K562 (cell line): ENCODE measurements around the gene ZNF8. TPM values are rescaled to one million over a fixed set of nuclear protein-coding genes. Genes with fewer than 3 reads are reported as not detected.

ENCODE experiments used
- CC2D1A ChIP-seq: fragments of 450-650 bp; IDR thresholded peaks from 2 replicates; pipeline ENCODE4 v1.6.1; 2017; ENCODE audit warnings: mild to moderate bottlenecking
- CREBBP ChIP-seq: IDR thresholded peaks from one replicate; pipeline ENCODE4 v1.6.1; 2012; ENCODE audit warnings: low read depth, mild to moderate bottlenecking, control low read depth, inconsistent platforms, low read length
- ETS1 ChIP-seq: conservative IDR thresholded peaks from 2 replicates; pipeline ENCODE4 v1.6.1; 2011; ENCODE audit warnings: low read depth, mild to moderate bottlenecking, low read length; ENCODE audit not compliant: control insufficient read depth
- HNRNPK ChIP-seq: fragments of 200-400 bp; formaldehyde crosslinking; IDR thresholded peaks from one replicate; pipeline ENCODE4 v1.6.1; 2018; ENCODE audit warnings: mild to moderate bottlenecking, low read depth, low read length; ENCODE audit not compliant: poor library complexity, severe bottlenecking
- MLX ChIP-seq, 2 experiments: fragments of 450-650 bp in 1 of 2; sonication (generic) in 1 of 2; formaldehyde crosslinking; conservative IDR thresholded peaks; 2 replicates each; pipeline versions ENCODE4 v1.4.0 to v1.8.1; 2020 to 2022; ENCODE audit warnings: mild to moderate bottlenecking in 1 of 2, missing genetic modification reagents in 1 of 2
- MTA2 ChIP-seq: fragments of 450-650 bp; IDR thresholded peaks from 2 replicates; pipeline ENCODE4 v1.6.1; 2016; ENCODE audit warnings: low read depth
- PHB ChIP-seq: fragments of 250-450 bp; sonication (Bioruptor Pico); IDR thresholded peaks from 2 replicates; pipeline ENCODE4 v1.5.0; 2021
- RUNX1 ChIP-seq: sonication (generic); IDR thresholded peaks from 2 replicates; pipeline ENCODE4 v1.6.1; 2016; ENCODE audit warnings: antibody characterized with exemption, low read depth
- SAFB2 ChIP-seq: fragments of 200-400 bp; formaldehyde crosslinking; IDR thresholded peaks from 2 replicates; pipeline ENCODE4 v1.6.1; 2018; ENCODE audit warnings: borderline replicate concordance, low read length, low read depth, moderate library complexity; ENCODE audit not compliant: severe bottlenecking
- SMC3 ChIP-seq: conservative IDR thresholded peaks from 2 replicates; pipeline ENCODE4 v1.6.1; 2011; ENCODE audit warnings: low read depth, low read length, improper control_type of control experiment; ENCODE audit not compliant: insufficient read depth
- ZBTB11 ChIP-seq, 3 experiments: fragments of 200-800 bp in 1 of 3; fragments of 250-450 bp in 1 of 3; fragments of 450-650 bp in 1 of 3; sonication (Bioruptor Pico) in 1 of 3; sonication (Bioruptor generic) in 1 of 3; formaldehyde crosslinking in 1 of 3; IDR thresholded peaks; 2 replicates each; pipeline versions ENCODE4 v1.6.1 to v1.8.0; 2016 to 2022; ENCODE audit warnings: mild to moderate bottlenecking in 2 of 3, missing genetic modification characterization in 2 of 3, missing compliant biosample characterization in 1 of 3, moderate library complexity in 1 of 3
- polyA plus RNA-seq, 8 experiments: library from polyadenylated mRNA; depleted of rRNA in 4 of 8; stranded (reverse) in 5 of 8; unstranded in 3 of 8; fragments of >200 nt; fragmentation: Nextera tagmentation in 2 of 8; fragmentation: Illumina TruSeq in 1 of 8; extraction: Ambion mirVana in 2 of 8; extraction: Trizol in 1 of 8; gene quantifications; 2 replicates each; pipeline versions ENCODE4 v1.2.1 to v1.2.3, GENCODE V29; 2011 to 2014; ENCODE audit warnings: inconsistent platforms in 1 of 8, missing spikeins in 1 of 8
- total RNA-seq, 7 experiments: library from RNA; depleted of rRNA in 6 of 7; stranded (reverse); fragments of >200 nt in 6 of 7; fragmentation: Illumina TruSeq in 2 of 7; extraction: Trizol in 2 of 7; gene quantifications; 2 replicates each; pipeline versions ENCODE4 v1.2.1 to v1.2.3, GENCODE V29; 2011 to 2021; ENCODE audit warnings: low replicate concordance in 1 of 7
- TF ChIP-seq, protein P1 (sequence below): sonication (generic); formaldehyde crosslinking; IDR thresholded peaks from 2 replicates; pipeline ENCODE4 v1.8.0; 2022; ENCODE audit warnings: mild to moderate bottlenecking, missing genetic modification reagents

The ZNF8 gene
- total and polyA plus RNA-seq, 9 of the 15 experiments (the other 6 are each of a cell fraction or from before 2014, with no cell fraction given): 0.71 to 7.7 (median 4.7) TPM

DNA sequence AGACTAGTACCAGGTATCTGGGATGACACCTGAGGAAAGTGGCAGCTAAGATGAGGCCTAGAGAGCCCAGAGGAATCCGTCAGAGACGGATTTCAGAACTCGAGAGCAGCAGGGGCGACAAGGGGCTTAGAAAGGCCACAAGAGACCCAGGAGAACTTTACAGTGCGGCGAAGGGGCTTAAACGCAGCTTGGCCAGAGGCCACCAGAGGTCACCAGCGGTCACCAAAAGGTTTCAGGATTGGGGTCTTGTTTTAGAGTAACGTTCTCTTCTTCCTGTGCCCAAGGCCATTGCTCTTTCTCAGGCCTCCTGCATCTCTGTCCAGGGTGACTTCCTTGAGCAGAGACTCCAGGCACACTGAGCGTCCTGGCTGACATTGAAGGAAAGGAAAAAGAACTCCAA, 50.2 kb downstream of the ZNF8 start (continued):
- no peak for TF ChIP-seq HNRNPK
- TF ChIP-seq PHB (CRISPR knock-in tag): no peak
- TF ChIP-seq MLX (CRISPR knock-in tag; conservative IDR thresholded peaks at IDR 0.05): no peak
- no peak for TF ChIP-seq MTA2
- TF ChIP-seq CC2D1A: 0 out of 2 replicates have a peak, but pooled peaks have one; percentile 31
- TF ChIP-seq, protein P1, sequence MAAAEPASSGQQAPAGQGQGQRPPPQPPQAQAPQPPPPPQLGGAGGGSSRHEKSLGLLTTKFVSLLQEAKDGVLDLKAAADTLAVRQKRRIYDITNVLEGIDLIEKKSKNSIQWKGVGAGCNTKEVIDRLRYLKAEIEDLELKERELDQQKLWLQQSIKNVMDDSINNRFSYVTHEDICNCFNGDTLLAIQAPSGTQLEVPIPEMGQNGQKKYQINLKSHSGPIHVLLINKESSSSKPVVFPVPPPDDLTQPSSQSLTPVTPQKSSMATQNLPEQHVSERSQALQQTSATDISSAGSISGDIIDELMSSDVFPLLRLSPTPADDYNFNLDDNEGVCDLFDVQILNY (CRISPR knock-in tag): no peak
- no peak for TF ChIP-seq SAFB2
- no peak for TF ChIP-seq RUNX1
- peak; percentile 46; the same call in 1 of the 2 replicates for TF ChIP-seq SMC3
- TF ChIP-seq ETS1: 0 out of 2 replicates have a peak, but pooled peaks have one; percentile 1
- TF ChIP-seq ZBTB11 (CRISPR knock-in tag; IDR thresholded peaks at IDR 0.05): peak in 1 of 3 experiments; percentile 41; a peak in 1 of 6 replicates
- TF ChIP-seq CREBBP: no peak
